KMS-11 (cell line): ENCODE results near the gene NEK7.

Experiments
- H2AFZ ChIP-seq: fragments of 200-600 bp; sonication (generic); 2 replicates; pipeline ENCODE4 v1.6.1; 2016; ENCODE audit warnings: antibody characterized with exemption, mixed run types, low read depth
- H3K27ac ChIP-seq: fragments of 200-600 bp; sonication (generic); 2 replicates; pipeline ENCODE4 v1.6.1; 2016; ENCODE audit warnings: mild to moderate bottlenecking, mixed run types
- H3K27me3 ChIP-seq: fragments of 200-600 bp; sonication (generic); 2 replicates; pipeline ENCODE4 v1.6.1; 2017; ENCODE audit warnings: mild to moderate bottlenecking, low read depth, mixed run types, moderate library complexity; ENCODE audit not compliant: insufficient read depth
- H3K36me3 ChIP-seq: fragments of 200-600 bp; sonication (generic); 2 replicates; pipeline ENCODE4 v1.6.1; 2017; ENCODE audit warnings: mild to moderate bottlenecking, mixed run types; ENCODE audit not compliant: insufficient read depth
- H3K4me1 ChIP-seq: fragments of 200-600 bp; sonication (generic); 2 replicates; pipeline ENCODE4 v1.6.1; 2016; ENCODE audit warnings: mild to moderate bottlenecking, low read depth, mixed run types; ENCODE audit not compliant: poor library complexity, severe bottlenecking
- H3K4me2 ChIP-seq: fragments of 200-600 bp; sonication (generic); 2 replicates; pipeline ENCODE4 v1.7.0; 2016; ENCODE audit warnings: mild to moderate bottlenecking, mixed run types
- H3K4me3 ChIP-seq: fragments of 200-600 bp; sonication (generic); IDR thresholded peaks from 2 replicates; pipeline ENCODE4 v1.6.1; 2017; ENCODE audit warnings: low read depth, low read length, mixed read lengths; ENCODE audit not compliant: insufficient read depth
- H3K79me2 ChIP-seq: fragments of 200-600 bp; sonication (generic); 2 replicates; pipeline ENCODE4 v1.6.1; 2016; ENCODE audit warnings: low read depth, mixed run types; ENCODE audit not compliant: insufficient read depth
- H3K9ac ChIP-seq: fragments of 200-600 bp; sonication (generic); 2 replicates; pipeline ENCODE4 v1.6.1; 2016; ENCODE audit warnings: mild to moderate bottlenecking, mixed run types
- H4K20me1 ChIP-seq: fragments of 200-600 bp; sonication (generic); 2 replicates; pipeline ENCODE4 v1.6.1; 2016; ENCODE audit warnings: mild to moderate bottlenecking, mixed run types; ENCODE audit not compliant: insufficient read depth
- CTCF ChIP-seq: fragments of 200-600 bp; sonication (generic); conservative IDR thresholded peaks from 2 replicates; pipeline ENCODE4 v1.6.1; 2017; ENCODE audit warnings: low read depth, mild to moderate bottlenecking, antibody characterized with exemption, low read length, moderate library complexity, mixed read lengths

The NEK7 gene

GRCh38 chr1:198113342-198113750, 43.5 kb upstream of the NEK7 start:
- Histone ChIP-seq H3K79me2 (no peaks in the 10 kb centered on the region), H3K36me3 (no peaks in the 10 kb centered on the region), H2AFZ (no peak overlapping the region), H3K4me1 (no peaks in the 10 kb centered on the region), H4K20me1 (no peaks in the 10 kb centered on the region), H3K27ac (no peak overlapping the region), H3K9ac (no peak overlapping the region), H3K4me2 (no peak overlapping the region), H3K27me3 (no peaks in the 10 kb centered on the region), H3K4me3 (no peak overlapping the region)
- TF ChIP-seq CTCF: no peak

- Histone ChIP-seq H3K27me3 (no peaks in the 10 kb centered on the region), H3K4me3 (no peak overlapping the region), H4K20me1 (no peaks in the 10 kb centered on the region), H3K27ac (no peak overlapping the region), H3K9ac (no peak overlapping the region), H3K4me1 (no peaks in the 10 kb centered on the region), H3K79me2 (no peaks in the 10 kb centered on the region), H3K36me3 (no peaks in the 10 kb centered on the region), H3K4me2 (no peak overlapping the region), H2AFZ (no peak overlapping the region)
- no peak for TF ChIP-seq CTCF
Observed at GRCh38 chr1:198116069-198116468, 40.7 kb upstream of the NEK7 start.

GRCh38 chr1:198116469-198116868, 40.3 kb upstream of the NEK7 start:
- Histone ChIP-seq H3K27ac (no peak overlapping the region), H3K36me3 (no peaks in the 10 kb centered on the region), H3K9ac (no peak overlapping the region), H3K4me3 (no peak overlapping the region), H3K27me3 (no peaks in the 10 kb centered on the region), H4K20me1 (no peaks in the 10 kb centered on the region), H2AFZ (no peak overlapping the region), H3K4me2 (no peak overlapping the region), H3K4me1 (no peaks in the 10 kb centered on the region), H3K79me2 (no peaks in the 10 kb centered on the region)
- TF ChIP-seq CTCF: no peak

GRCh38 chr1:198117267-198117666, 39.5 kb upstream of the NEK7 start:
- Histone ChIP-seq H3K27ac (no peak overlapping the region), H4K20me1 (no peaks in the 10 kb centered on the region), H3K4me3 (no peak overlapping the region), H3K36me3 (no peaks in the 10 kb centered on the region), H3K9ac (no peak overlapping the region), H3K4me1 (no peaks in the 10 kb centered on the region), H3K4me2 (no peak overlapping the region), H3K27me3 (no peaks in the 10 kb centered on the region), H2AFZ (no peak overlapping the region), H3K79me2 (no peaks in the 10 kb centered on the region)
- no peak for TF ChIP-seq CTCF

GRCh38 chr1:198118134-198118533, 38.7 kb upstream of the NEK7 start:
- no peaks in the 10 kb centered on the region for H4K20me1 ChIP-seq
- H3K9ac ChIP-seq: no peak overlapping the region
- TF ChIP-seq CTCF: no peak
- H3K4me3 ChIP-seq: no peak overlapping the region
- no peak overlapping the region for H3K4me2 ChIP-seq
- H3K36me3 ChIP-seq: no peaks in the 10 kb centered on the region
- no peaks in the 10 kb centered on the region for H3K27me3 ChIP-seq
- no peak overlapping the region for H2AFZ ChIP-seq
- no peak overlapping the region for H3K27ac ChIP-seq
- no peaks in the 10 kb centered on the region for H3K79me2 ChIP-seq
- H3K4me1 ChIP-seq: no peaks in the 10 kb centered on the region
